Astrocyte (in vitro differentiated cells and primary cell): ENCODE results near the gene ANKRD11.

Experiments used
- EZH2 ChIP-seq: IDR thresholded peaks from 2 replicates; pipeline ENCODE4 v1.6.1; 2012; ENCODE audit warnings: mild to moderate bottlenecking, low read length, inconsistent platforms; ENCODE audit not compliant: insufficient read depth
- TF ChIP-seq, protein P1 (sequence below): IDR thresholded peaks from 2 replicates; pipeline ENCODE4 v1.5.1; 2011; ENCODE audit warnings: low read depth, mild to moderate bottlenecking, inconsistent platforms, low read length, moderate library complexity; ENCODE audit not compliant: insufficient read depth

DNA sequence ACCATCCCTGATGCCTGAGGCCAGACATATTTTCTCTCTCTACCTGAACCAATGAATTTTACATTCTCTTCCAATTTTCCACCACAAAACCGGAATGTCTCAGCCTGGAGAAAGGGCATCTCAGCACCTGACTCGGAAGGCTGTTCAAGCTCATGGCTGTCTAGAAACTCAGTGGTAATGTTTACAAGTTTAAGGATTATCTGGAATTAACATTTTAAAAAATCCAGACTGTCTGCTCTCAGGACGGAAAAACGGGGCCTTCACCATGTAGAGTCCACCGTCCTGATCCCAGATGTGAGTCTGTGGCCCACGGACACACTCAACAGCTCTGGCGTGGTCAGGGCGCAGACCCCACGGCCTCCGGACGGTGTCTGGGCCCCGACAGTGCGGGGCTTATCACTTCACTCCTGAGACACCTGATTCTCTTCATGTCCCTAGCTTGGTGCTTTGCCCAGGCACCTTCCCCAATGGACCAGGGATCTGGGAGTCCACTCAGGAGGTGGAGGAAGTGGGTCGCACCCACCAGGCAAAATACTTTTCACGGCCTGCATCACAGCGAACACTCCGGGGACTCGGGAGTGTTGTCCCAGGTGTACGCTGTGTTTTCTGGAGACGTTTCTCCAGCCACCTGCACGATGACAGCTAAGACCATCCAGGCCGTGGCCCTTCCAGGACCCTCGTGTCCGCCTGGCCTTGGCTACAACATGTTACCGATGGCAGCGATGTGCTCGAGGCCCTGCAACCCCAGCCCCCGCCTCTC, 171.3 kb downstream of the ANKRD11 start:
- TF ChIP-seq, protein P1, sequence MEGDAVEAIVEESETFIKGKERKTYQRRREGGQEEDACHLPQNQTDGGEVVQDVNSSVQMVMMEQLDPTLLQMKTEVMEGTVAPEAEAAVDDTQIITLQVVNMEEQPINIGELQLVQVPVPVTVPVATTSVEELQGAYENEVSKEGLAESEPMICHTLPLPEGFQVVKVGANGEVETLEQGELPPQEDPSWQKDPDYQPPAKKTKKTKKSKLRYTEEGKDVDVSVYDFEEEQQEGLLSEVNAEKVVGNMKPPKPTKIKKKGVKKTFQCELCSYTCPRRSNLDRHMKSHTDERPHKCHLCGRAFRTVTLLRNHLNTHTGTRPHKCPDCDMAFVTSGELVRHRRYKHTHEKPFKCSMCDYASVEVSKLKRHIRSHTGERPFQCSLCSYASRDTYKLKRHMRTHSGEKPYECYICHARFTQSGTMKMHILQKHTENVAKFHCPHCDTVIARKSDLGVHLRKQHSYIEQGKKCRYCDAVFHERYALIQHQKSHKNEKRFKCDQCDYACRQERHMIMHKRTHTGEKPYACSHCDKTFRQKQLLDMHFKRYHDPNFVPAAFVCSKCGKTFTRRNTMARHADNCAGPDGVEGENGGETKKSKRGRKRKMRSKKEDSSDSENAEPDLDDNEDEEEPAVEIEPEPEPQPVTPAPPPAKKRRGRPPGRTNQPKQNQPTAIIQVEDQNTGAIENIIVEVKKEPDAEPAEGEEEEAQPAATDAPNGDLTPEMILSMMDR = no peak
- no peak for TF ChIP-seq EZH2
